HepG2 (cell line): ENCODE data around the gene U2AF1L4. TPM values are rescaled to one million over a fixed set of nuclear protein-coding genes. Genes with fewer than 3 reads are reported as not detected.

ENCODE experiments used
- ATAC-seq: fragments of 200-7000 bp; cut with Tn5 transposase; 3 replicates; pipeline ENCODE4 v1.9.1; 2020; ENCODE audit warnings: mild to moderate bottlenecking, moderate library complexity
- BruUV-seq: library from RNA; stranded (reverse); fragments of 400-500 nt; replicated peaks from 2 replicates; lab custom pipeline; 2021; lab: Mats Ljungman, UMichigan
- CTCF ChIA-PET: fragments of 300-600 bp; formaldehyde crosslinking; extraction: SDS; loops from one replicate; lab custom pipeline; 2021; ENCODE audit warnings: low total read pairs, inconsistent platforms, low intra/inter-chr PET ratio; lab: Yijun Ruan, JAX
- POLR2A ChIA-PET: fragments of 350-600 bp; sonication (Branson Sonifier 250); formaldehyde crosslinking; loops from one replicate; lab custom pipeline; 2020; ENCODE audit warnings: antibody characterized with exemption, inconsistent platforms; lab: Yijun Ruan, JAX
- DNase-seq: peaks from one replicate; pipeline ENCODE4 v3.0.0-alpha.2; 2015; ENCODE audit warnings: low spot score
- FAIRE-seq: peaks from 3 replicates; lab custom pipeline; 2011; peaks lifted over from hg19 to GRCh38; lab: Jason Lieb, UNC
- H2AFZ ChIP-seq: one replicate; pipeline ENCODE4 v1.6.1; 2011; ENCODE audit warnings: low read length, inconsistent platforms
- H3K27ac ChIP-seq: fragments of 300-600 bp; 3 replicates; pipeline ENCODE4 v1.8.0; 2011; ENCODE audit warnings: mixed run types, mild to moderate bottlenecking, mixed read lengths, low read length, inconsistent platforms; ENCODE audit not compliant: insufficient read depth; ENCODE audit errors: extremely low read length
- H3K27me3 ChIP-seq, 2 experiments: fragments of 200-600 bp in 1 of 2; 2 replicates in 1 of 2; 3 replicates in 1 of 2; pipeline versions ENCODE4 v1.6.0 to v1.8.0; 2011; ENCODE audit warnings: low read length in 2 of 2, mild to moderate bottlenecking in 2 of 2, moderate library complexity in 2 of 2, inconsistent platforms in 1 of 2; ENCODE audit not compliant: insufficient read depth in 2 of 2, control insufficient read depth in 1 of 2
- H3K36me3 ChIP-seq, 2 experiments: fragments of 200-600 bp in 1 of 2; replicated peaks in 1 of 2; 2 replicates in 1 of 2; 3 replicates in 1 of 2; pipeline versions ENCODE4 v1.5.1 to v1.8.0; 2011; ENCODE audit warnings: low read length in 2 of 2, inconsistent platforms in 1 of 2; ENCODE audit not compliant: insufficient read depth in 2 of 2, control insufficient read depth in 1 of 2
- H3K4me1 ChIP-seq: 2 replicates; pipeline ENCODE4 v1.5.1; 2012; ENCODE audit warnings: low read length, inconsistent platforms; ENCODE audit not compliant: insufficient read depth
- H3K4me2 ChIP-seq: 2 replicates; pipeline ENCODE4 v1.6.0; 2011; ENCODE audit warnings: low read depth, low read length, inconsistent platforms
- H3K4me3 ChIP-seq, 3 experiments: fragments of 200-600 bp in 1 of 3; sonication (generic), shearing (Covaris generic) in 1 of 3; replicated peaks in 1 of 3; 2 replicates each; pipeline ENCODE4 v1.5.1; 2011 to 2016; ENCODE audit warnings: low read length in 3 of 3, inconsistent platforms in 2 of 3, low read depth in 2 of 3, mild to moderate bottlenecking in 2 of 3, control low read depth in 1 of 3, mixed read lengths in 1 of 3; ENCODE audit not compliant: insufficient read depth in 1 of 3
- H3K79me2 ChIP-seq: one replicate; pipeline ENCODE4 v1.6.1; 2011; ENCODE audit warnings: low read length, inconsistent platforms; ENCODE audit not compliant: insufficient read depth
- H3K9ac ChIP-seq: 2 replicates; pipeline ENCODE4 v1.6.0; 2011; ENCODE audit warnings: mild to moderate bottlenecking, low read depth, low read length, inconsistent platforms; ENCODE audit not compliant: insufficient read depth
- H3K9me3 ChIP-seq: 2 replicates; pipeline ENCODE4 v1.5.1; 2012; ENCODE audit warnings: mild to moderate bottlenecking, low read length
- H4K20me1 ChIP-seq: 2 replicates; pipeline ENCODE4 v1.6.0; 2011; ENCODE audit warnings: inconsistent platforms, mild to moderate bottlenecking, low read length, moderate library complexity; ENCODE audit not compliant: insufficient read depth
- AGO2 ChIP-seq: fragments of 200-400 bp; formaldehyde crosslinking; optimal IDR thresholded peaks from 2 replicates; pipeline ENCODE3; 2017; ENCODE audit warnings: mild to moderate bottlenecking, low read depth, low read length, moderate library complexity
- KAT7 ChIP-seq: IDR thresholded peaks from 2 replicates; pipeline ENCODE4 v1.6.1; 2018; ENCODE audit warnings: borderline replicate concordance, missing compliant biosample characterization
- MIER2 ChIP-seq: IDR thresholded peaks from 2 replicates; pipeline ENCODE4 v1.6.1; 2016; ENCODE audit warnings: missing biosample characterization, missing genetic modification reagents
- MTF1 ChIP-seq: sonication (generic); formaldehyde crosslinking; IDR thresholded peaks from 2 replicates; pipeline ENCODE4 v1.5.0; 2020; ENCODE audit warnings: missing genetic modification reagents
- POLR2A ChIP-seq, 2 experiments: IDR thresholded peaks; 2 replicates each; pipeline ENCODE4 v1.6.1; 2011; ENCODE audit warnings: low read depth in 2 of 2, low read length in 2 of 2, mild to moderate bottlenecking in 1 of 2, moderate library complexity in 1 of 2; ENCODE audit not compliant: insufficient read depth in 1 of 2
- ZNF563 ChIP-seq: sonication (generic); formaldehyde crosslinking; IDR thresholded peaks from 2 replicates; pipeline ENCODE4 v1.8.0; 2022; ENCODE audit warnings: mild to moderate bottlenecking, moderate library complexity, missing genetic modification reagents
- WGBS: methylation state at CpG from one replicate; pipeline ENCODE4 v1.1.6; 2017; ENCODE audit warnings: low lambda C conversion rate; 5-methylcytosine and 5-hydroxymethylcytosine counted together
- in situ Hi-C: cut with HindIII; loops from 2 replicates; pipeline ENCODE4 v1.10.0; 2017; ENCODE audit warnings: low pct_unique_long_range_greater_than_20kb; ENCODE audit not compliant: extremely low pct_ligation_motif_present
- intact Hi-C: fragments of 100-400 bp; cut with micrococcal nuclease; formaldehyde crosslinking; loops from one replicate; pipeline ENCODE4 v1.10.0; 2022; ENCODE audit not compliant: unreplicated experiment
- polyA plus RNA-seq, 8 experiments: library from polyadenylated mRNA; depleted of rRNA in 3 of 8; stranded (reverse) in 7 of 8; unstranded in 1 of 8; fragments of >200 nt; fragmentation: Illumina TruSeq in 4 of 8; extraction: Trizol in 4 of 8; gene quantifications; 2 replicates each; pipeline versions ENCODE4 v1.2.1 to v1.2.3, GENCODE V29; 2011 to 2016; ENCODE audit warnings: low read depth in 4 of 8, missing spikeins in 1 of 8, mixed read lengths in 1 of 8; ENCODE audit not compliant: insufficient read depth in 1 of 8
- total RNA-seq, 5 experiments: library from RNA; depleted of rRNA; stranded (reverse); fragments of >200 nt; fragmentation: Illumina TruSeq; extraction: Trizol; gene quantifications; 2 replicates each; pipeline ENCODE4 v1.2.3, GENCODE V29; 2016; ENCODE audit warnings: low read depth in 1 of 5

Gene U2AF1L4
- total and polyA plus RNA-seq, 2 of the 13 experiments (the other 11 are each of a cell fraction or from before 2014, with no cell fraction given), result 7.9 to 15.4 TPM

DNA sequence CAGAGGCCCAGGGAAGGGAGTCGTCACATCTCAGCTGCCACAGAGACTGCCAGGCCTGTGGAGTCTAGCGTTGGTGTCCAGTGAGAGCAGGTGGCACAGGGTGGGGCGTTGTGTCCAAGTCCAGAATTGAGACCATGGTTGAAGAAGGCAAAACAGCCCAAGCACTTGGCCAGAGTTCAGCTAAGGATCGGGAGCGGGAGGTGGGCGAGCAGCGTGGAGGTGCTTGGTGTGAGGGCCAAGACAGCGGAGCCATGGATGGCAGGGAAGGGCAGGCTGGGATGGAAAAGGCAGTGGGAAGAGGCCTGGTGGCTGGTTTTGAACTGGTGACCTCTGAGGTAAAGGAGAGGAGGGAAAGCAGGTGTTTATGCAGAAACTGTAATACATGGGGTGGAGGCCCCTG lies 10.9 kb downstream of the U2AF1L4 start:
- Histone ChIP-seq H2AFZ (no peak overlapping the region), H3K9me3 (no peaks in the 10 kb centered on the region), H3K79me2 (no peaks in the 10 kb centered on the region), H3K4me3 (no peak overlapping the region), H3K4me1 (peaks cover 2% of the 10 kb centered on the region; the same call in 1 of the 2 replicates), H4K20me1 (no peaks in the 10 kb centered on the region), H3K9ac (no peak overlapping the region), H3K27me3 (no peaks in the 10 kb centered on the region), H3K4me2 (no peak overlapping the region), H3K27ac (no peak overlapping the region), H3K36me3 (peaks cover 37 to 91% of the 10 kb centered on the region in 2 experiments; a peak in 4 of 5 replicates)
- ChIA-PET POLR2A (interaction anchor here (1.2 kb wide), 1 partner anchor 57 kb away, joined by 3 read pairs; no protein-coding TSS in a partner anchor), CTCF (no interaction called here)
- TF ChIP-seq KAT7 (no peak), AGO2 (peak; percentile 25), ZNF563 (CRISPR knock-in tag) (no peak)
- no TSS peak for BruUV-seq
- DNase-seq, result no peak
- intact Hi-C loops, result no loop called here
- 97% methylated on average over 8 of the region's 8 CpGs for WGBS
- no peak for FAIRE-seq
- in situ Hi-C loops, result no loop called here
- no peak for ATAC-seq

DNA sequence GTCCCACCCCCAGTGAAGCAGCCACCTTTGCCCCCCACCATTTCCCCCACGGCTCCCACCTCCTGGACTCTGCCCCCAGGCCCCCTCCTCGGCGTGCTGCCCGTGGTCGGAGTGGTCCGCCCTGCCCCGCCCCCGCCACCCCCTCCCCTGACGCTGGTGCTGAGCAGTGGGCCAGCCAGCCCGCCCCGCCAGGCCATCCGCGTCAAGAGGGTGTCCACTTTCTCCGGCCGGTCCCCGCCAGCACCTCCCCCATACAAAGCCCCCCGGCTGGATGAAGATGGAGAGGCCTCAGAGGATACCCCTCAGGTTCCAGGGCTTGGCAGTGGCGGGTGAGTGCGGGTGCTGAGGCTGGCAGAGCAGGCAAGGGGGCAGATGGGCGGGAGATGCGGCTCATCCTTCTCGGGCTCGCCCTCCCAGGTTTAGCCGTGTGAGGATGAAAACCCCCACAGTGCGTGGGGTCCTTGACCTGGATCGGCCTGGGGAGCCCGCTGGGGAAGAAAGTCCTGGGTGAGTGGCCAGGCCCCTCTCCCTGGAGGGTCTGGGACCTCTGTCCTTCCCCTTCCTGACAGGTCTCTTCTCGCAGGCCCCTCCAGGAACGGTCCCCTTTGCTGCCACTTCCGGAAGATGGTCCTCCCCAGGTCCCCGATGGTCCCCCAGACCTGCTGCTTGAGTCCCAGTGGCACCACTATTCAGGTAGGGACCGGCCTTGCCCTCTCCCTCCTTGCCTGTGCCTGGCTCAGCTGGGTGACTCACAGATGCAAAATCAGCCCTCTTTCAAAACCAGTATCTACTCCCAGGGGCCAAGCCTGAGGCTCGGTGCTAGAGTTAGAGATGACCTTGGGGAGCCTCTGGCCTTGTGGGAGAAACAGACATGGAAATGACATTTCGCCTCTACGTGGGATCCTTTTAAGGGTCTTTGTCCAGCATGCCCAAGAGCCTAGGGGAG lies 11.8 kb downstream of the U2AF1L4 start:
- ATAC-seq (no peak), DNase-seq (no peak), FAIRE-seq (no peak)
- Histone ChIP-seq H3K9ac (no peak overlapping the region), H4K20me1 (no peaks in the 10 kb centered on the region), H3K27ac (no peak overlapping the region), H3K27me3 (no peaks in the 10 kb centered on the region), H3K79me2 (no peaks in the 10 kb centered on the region), H3K9me3 (no peaks in the 10 kb centered on the region), H2AFZ (no peak overlapping the region), H3K4me1 (no peaks in the 10 kb centered on the region), H3K4me3 (no peak overlapping the region), H3K4me2 (no peak overlapping the region), H3K36me3 (peaks cover 40 to 91% of the 10 kb centered on the region in 2 experiments; a peak in 4 of 5 replicates)
- POLR2A ChIA-PET, result interaction anchor here (1.2 kb wide), 1 partner anchor 58 kb away, joined by 3 read pairs; no protein-coding TSS in a partner anchor
- in situ Hi-C loops, result no loop called here
- TF ChIP-seq MIER2 (CRISPR knock-in tag), result no peak
- peak in 1 of 2 experiments; percentile 16; a peak in 1 of 4 replicates for TF ChIP-seq POLR2A (IDR thresholded peaks at IDR 0.05; ENCODE audit: insufficient read depth in 1 of 2, low read depth in 2 of 2, low read length in 2 of 2)
- TF ChIP-seq AGO2, result peak; percentile 80
- TF ChIP-seq MTF1 (CRISPR knock-in tag), result no peak
- intact Hi-C loops, result no loop called here
- CTCF ChIA-PET, result no interaction called here
- WGBS, result 96% methylated on average over 26 of the region's 35 CpGs
- no TSS peak for BruUV-seq
